WTC11 (cell line): ENCODE data around the gene NAV2. TPM values are rescaled to one million over a fixed set of nuclear protein-coding genes. Genes with fewer than 3 reads are reported as not detected.

Source experiments
- ATAC-seq: fragments of 200-7000 bp; cut with Tn5 transposase; 2 replicates; pipeline ENCODE4 v1.10.0; 2021; ENCODE audit warnings: mild to moderate bottlenecking, moderate library complexity
- CTCF ChIA-PET: fragments of 300-600 bp; sonication (Branson Sonifier 250); formaldehyde crosslinking; loops from one replicate; lab custom pipeline; 2021; ENCODE audit warnings: antibody characterized with exemption; lab: Charles Lee
- POLR2A ChIA-PET: fragments of 350-600 bp; sonication (Branson Sonifier 250); formaldehyde crosslinking; loops from one replicate; lab custom pipeline; 2021; ENCODE audit warnings: antibody characterized with exemption; lab: Charles Lee
- DNase-seq: peaks from one replicate; pipeline ENCODE4 v3.0.0; 2021; ENCODE audit warnings: low spot score
- H3K27ac Mint-ChIP-seq: 2 replicates; pipeline ENCODE4 v1.8.0; 2021; ENCODE audit warnings: mixed read lengths
- H3K27me3 Mint-ChIP-seq: 2 replicates; pipeline ENCODE4 v1.8.0; 2021; ENCODE audit warnings: low read depth, mild to moderate bottlenecking, moderate library complexity, mixed read lengths
- H3K36me3 Mint-ChIP-seq: 2 replicates; pipeline ENCODE4 v1.8.0; 2021; ENCODE audit warnings: mixed read lengths
- H3K4me1 Mint-ChIP-seq: 2 replicates; pipeline ENCODE4 v1.8.0; 2022; ENCODE audit warnings: mixed read lengths
- H3K4me3 Mint-ChIP-seq: 2 replicates; pipeline ENCODE4 v1.8.0; 2021; ENCODE audit warnings: mild to moderate bottlenecking, moderate library complexity, mixed read lengths
- H3K9me3 Mint-ChIP-seq: 2 replicates; pipeline ENCODE4 v1.8.0; 2021; ENCODE audit warnings: mixed read lengths
- ATF1 ChIP-seq: sonication (generic); formaldehyde crosslinking; IDR thresholded peaks from 2 replicates; pipeline ENCODE4 v1.8.1; 2023; ENCODE audit warnings: mild to moderate bottlenecking, moderate library complexity, missing genetic modification reagents
- ATF3 ChIP-seq: sonication (generic); formaldehyde crosslinking; conservative IDR thresholded peaks from 2 replicates; pipeline ENCODE4 v1.8.1; 2022; ENCODE audit warnings: mild to moderate bottlenecking, missing genetic modification reagents
- CBFB ChIP-seq: sonication (generic); formaldehyde crosslinking; IDR thresholded peaks from 2 replicates; pipeline ENCODE4 v1.8.1; 2022; ENCODE audit warnings: mild to moderate bottlenecking, low read depth, missing genetic modification reagents
- CTCF ChIP-seq: fragments of 200-600 bp; IDR thresholded peaks from 2 replicates; pipeline ENCODE4 v1.8.0; 2022; ENCODE audit warnings: antibody characterized with exemption
- E2F1 ChIP-seq: sonication (generic); formaldehyde crosslinking; IDR thresholded peaks from 2 replicates; pipeline ENCODE4 v1.8.0; 2022; ENCODE audit warnings: mild to moderate bottlenecking, missing genetic modification reagents
- E2F4 ChIP-seq: sonication (generic); formaldehyde crosslinking; IDR thresholded peaks from 2 replicates; pipeline ENCODE4 v1.8.1; 2022; ENCODE audit warnings: low read depth, mild to moderate bottlenecking, moderate library complexity, missing genetic modification reagents, borderline replicate concordance
- E2F5 ChIP-seq: sonication (generic); formaldehyde crosslinking; IDR thresholded peaks from 2 replicates; pipeline ENCODE4 v1.8.1; 2022; ENCODE audit warnings: mild to moderate bottlenecking, moderate library complexity, missing genetic modification reagents
- EMX1 ChIP-seq: fragments of 250-450 bp; sonication (Bioruptor Pico); IDR thresholded peaks from 2 replicates; pipeline ENCODE4 v1.8.0; 2021; ENCODE audit warnings: mild to moderate bottlenecking
- FOXP4 ChIP-seq: sonication (generic); formaldehyde crosslinking; IDR thresholded peaks from 2 replicates; pipeline ENCODE4 v1.8.0; 2022; ENCODE audit warnings: mild to moderate bottlenecking, missing genetic modification reagents
- GABPB1 ChIP-seq: sonication (generic); formaldehyde crosslinking; IDR thresholded peaks from 2 replicates; pipeline ENCODE4 v1.8.1; 2023; ENCODE audit warnings: mild to moderate bottlenecking, missing genetic modification reagents
- IRF2 ChIP-seq: sonication (generic); formaldehyde crosslinking; IDR thresholded peaks from 2 replicates; pipeline ENCODE4 v1.8.0; 2022; ENCODE audit warnings: low read depth, missing genetic modification reagents, borderline replicate concordance
- JAZF1 ChIP-seq: fragments of 250-450 bp; sonication (Bioruptor Pico); IDR thresholded peaks from 2 replicates; pipeline ENCODE4 v1.9.0; 2021; ENCODE audit warnings: moderate library complexity, mild to moderate bottlenecking, inconsistent platforms
- MLX ChIP-seq: sonication (generic); formaldehyde crosslinking; IDR thresholded peaks from 2 replicates; pipeline ENCODE4 v1.8.1; 2023; ENCODE audit warnings: mild to moderate bottlenecking, missing genetic modification reagents, moderate library complexity
- NR1H2 ChIP-seq: sonication (generic); formaldehyde crosslinking; IDR thresholded peaks from 2 replicates; pipeline ENCODE4 v1.9.0; 2021; ENCODE audit warnings: mild to moderate bottlenecking, moderate library complexity, missing genetic modification reagents
- NR2C2 ChIP-seq: sonication (generic); formaldehyde crosslinking; IDR thresholded peaks from 2 replicates; pipeline ENCODE4 v1.8.0; 2022; ENCODE audit warnings: mild to moderate bottlenecking, missing genetic modification reagents
- NR3C1 ChIP-seq: sonication (generic); formaldehyde crosslinking; conservative IDR thresholded peaks from 2 replicates; pipeline ENCODE4 v1.8.1; 2023; ENCODE audit warnings: low read depth, mild to moderate bottlenecking, missing genetic modification reagents
- RORB ChIP-seq: fragments of 250-450 bp; sonication (Bioruptor Pico); IDR thresholded peaks from 2 replicates; pipeline ENCODE4 v1.9.0; 2021; ENCODE audit warnings: mild to moderate bottlenecking
- SP1 ChIP-seq: sonication (generic); formaldehyde crosslinking; conservative IDR thresholded peaks from 2 replicates; pipeline ENCODE4 v1.8.1; 2022; ENCODE audit warnings: missing genetic modification reagents
- TCF7 ChIP-seq: sonication (generic); formaldehyde crosslinking; IDR thresholded peaks from 2 replicates; pipeline ENCODE4 v1.8.0; 2022; ENCODE audit warnings: mild to moderate bottlenecking, low read depth, missing genetic modification reagents, moderate library complexity
- ZBTB21 ChIP-seq: sonication (generic); formaldehyde crosslinking; IDR thresholded peaks from 2 replicates; pipeline ENCODE4 v1.8.1; 2023; ENCODE audit warnings: mild to moderate bottlenecking, missing genetic modification reagents, borderline replicate concordance
- ZNF121 ChIP-seq: sonication (generic); formaldehyde crosslinking; IDR thresholded peaks from 2 replicates; pipeline ENCODE4 v1.8.0; 2023; ENCODE audit warnings: missing genetic modification reagents
- ZNF138 ChIP-seq: sonication (generic); formaldehyde crosslinking; conservative IDR thresholded peaks from 2 replicates; pipeline ENCODE4 v1.8.1; 2022; ENCODE audit warnings: mild to moderate bottlenecking, moderate library complexity, missing genetic modification reagents
- ZNF423 ChIP-seq: fragments of 250-450 bp; sonication (Bioruptor Pico); IDR thresholded peaks from 2 replicates; pipeline ENCODE4 v2.1.2; 2022; ENCODE audit warnings: mild to moderate bottlenecking, moderate library complexity
- ZNF671 ChIP-seq: fragments of 250-450 bp; sonication (Bioruptor Pico); IDR thresholded peaks from 2 replicates; pipeline ENCODE4 v1.8.0; 2021; ENCODE audit warnings: mild to moderate bottlenecking
- total RNA-seq: library from RNA; stranded (reverse); gene quantifications from 3 replicates; pipeline ENCODE4 v1.2.3, GENCODE V29; 2021

Gene NAV2
- total RNA-seq, 1 experiment from 2014 or later = 42.8 TPM

- DNase-seq = no peak
- H3K9me3 Mint-ChIP-seq = no peaks in the 10 kb centered on the region
- TF ChIP-seq RORB (CRISPR knock-in tag) (no peak), GABPB1 (CRISPR knock-in tag) (no peak), ATF1 (CRISPR knock-in tag) (no peak), ZNF138 (CRISPR knock-in tag) (no peak), NR1H2 (no peak), CTCF (no peak), JAZF1 (no peak), ATF3 (CRISPR knock-in tag) (no peak), MLX (CRISPR knock-in tag) (no peak), FOXP4 (CRISPR knock-in tag) (no peak)
- TF ChIP-seq, all 79 proteins: peak for 0
- peaks cover 11% of the 10 kb centered on the region for H3K4me1 Mint-ChIP-seq
- ATAC-seq = no peak
- no peaks in the 10 kb centered on the region for H3K27me3 Mint-ChIP-seq
- ChIA-PET POLR2A (no interaction called here), CTCF (interaction anchor here (0.7 to 1.4 kb wide), 7 partner anchors 11 to 193 kb away, joined by 3 to 10 read pairs (median 5); no protein-coding TSS in a partner anchor)
- H3K4me3 Mint-ChIP-seq = no peak overlapping the region
- peaks cover 14% of the 10 kb centered on the region for H3K36me3 Mint-ChIP-seq
- H3K27ac Mint-ChIP-seq = 0 out of 2 replicates have a peak overlapping the region, but pooled peaks have one; percentile 31
Observed at GRCh38 chr11:19939415-19939929, 226.8 kb downstream of the NAV2 start.

GRCh38 chr11:19940831-19941230 lies 228.2 kb downstream of the NAV2 start:
- no peaks in the 10 kb centered on the region for H3K4me1 Mint-ChIP-seq
- TF ChIP-seq ZNF121 (CRISPR knock-in tag) = no peak
- no peak for TF ChIP-seq ZBTB21 (CRISPR knock-in tag)
- no peak for TF ChIP-seq IRF2
- no peak for TF ChIP-seq EMX1 (CRISPR knock-in tag)
- no peak for TF ChIP-seq ZNF423 (CRISPR knock-in tag)
- TF ChIP-seq ZNF671 (CRISPR knock-in tag) = no peak
- no peak for TF ChIP-seq NR1H2
- TF ChIP-seq E2F4 (CRISPR knock-in tag) = no peak
- no peak for TF ChIP-seq CBFB
- TF ChIP-seq NR3C1 = no peak
- no peak for TF ChIP-seq E2F5 (CRISPR knock-in tag)
- TF ChIP-seq TCF7 (CRISPR knock-in tag) = no peak
- no peak for TF ChIP-seq E2F1
- TF ChIP-seq SP1 (CRISPR knock-in tag) = no peak
- TF ChIP-seq FOXP4 (CRISPR knock-in tag) = no peak
- TF ChIP-seq NR2C2 (CRISPR knock-in tag) = no peak
- TF ChIP-seq, all 79 proteins: peak for 0
- no peak for DNase-seq
- H3K9me3 Mint-ChIP-seq = no peaks in the 10 kb centered on the region
- H3K36me3 Mint-ChIP-seq = peaks cover 14% of the 10 kb centered on the region
- ChIA-PET POLR2A (no interaction called here), CTCF (no interaction called here)
- no peaks in the 10 kb centered on the region for H3K27me3 Mint-ChIP-seq
- H3K4me3 Mint-ChIP-seq = no peak overlapping the region
- H3K27ac Mint-ChIP-seq = peak overlapping the region; percentile 57
- ATAC-seq = no peak
